GM04504 (cell line): ENCODE data around the gene OARD1.

Experiments
- DNase-seq: peaks from one replicate; pipeline ENCODE4 v3.0.0-alpha.2; 2012; ENCODE audit warnings: low read depth

Gene OARD1

DNA sequence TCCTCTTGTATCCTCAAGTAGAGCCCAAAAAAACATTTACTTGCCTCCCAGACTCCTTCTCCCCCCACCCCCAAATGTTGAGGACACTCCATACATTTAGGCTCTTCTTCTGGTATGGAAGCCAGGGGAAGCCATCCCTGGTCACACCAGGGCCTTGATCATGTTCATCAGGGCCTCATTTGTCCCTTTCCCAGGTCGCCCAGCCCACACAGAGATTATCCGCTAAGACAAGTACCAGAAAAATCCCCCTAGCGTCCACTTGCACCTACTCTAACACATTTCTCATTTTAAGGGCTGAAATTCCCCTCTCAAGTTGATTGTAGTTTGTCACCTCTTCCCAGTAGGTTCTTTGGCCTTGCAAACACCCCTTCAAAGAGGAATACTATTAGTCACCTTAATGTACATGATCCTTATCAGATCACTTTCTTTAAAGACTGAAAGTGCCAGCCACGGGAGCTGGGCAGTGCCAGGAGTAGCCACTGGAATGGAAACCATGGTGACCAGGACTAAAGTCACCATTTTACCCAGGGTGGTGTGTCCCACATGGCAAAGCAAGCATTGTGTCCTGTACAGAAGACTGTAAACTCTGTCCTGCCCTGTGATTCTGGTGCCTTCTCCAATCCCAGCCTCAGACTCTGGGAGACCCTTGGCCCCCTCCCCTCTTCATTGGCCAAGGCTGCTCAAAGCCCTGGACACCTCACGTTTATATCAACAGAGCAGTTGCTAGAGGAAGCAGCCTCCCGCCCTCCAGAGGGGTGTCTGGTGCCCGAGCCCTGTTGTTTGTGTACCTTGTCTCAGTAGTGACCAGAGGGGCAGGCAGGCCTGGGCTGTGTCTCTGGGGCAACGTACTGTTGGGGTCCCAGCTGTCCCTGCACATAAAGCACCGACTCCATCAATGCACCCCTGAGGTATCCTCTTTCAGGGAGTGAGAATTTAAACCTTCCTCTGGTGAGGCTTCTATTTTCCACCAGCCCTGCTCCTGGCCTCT, 24.1 kb downstream of the OARD1 start:
- DNase-seq: no peak

DNA sequence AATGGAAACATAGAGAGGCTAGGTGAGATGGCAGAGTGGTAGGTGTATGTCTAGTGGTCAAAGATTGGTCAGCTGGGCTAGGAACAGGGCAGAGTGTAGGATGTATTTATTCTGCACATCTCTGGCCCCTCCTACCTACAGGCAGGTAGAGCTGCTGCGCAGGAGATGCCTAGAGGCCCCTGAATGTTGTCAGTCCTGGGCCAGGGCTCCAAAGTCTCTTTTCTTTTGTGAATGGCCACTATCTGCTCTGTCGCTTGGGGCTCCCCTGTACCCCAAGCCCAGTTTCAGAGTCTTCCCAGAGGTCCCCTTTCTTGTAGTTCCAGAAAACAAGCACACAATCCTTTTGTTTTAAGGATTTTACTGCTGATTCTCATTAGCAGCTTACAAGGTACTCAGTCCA, 24.9 kb downstream of the OARD1 start:
- DNase-seq: no peak

GRCh38 chr6:41046084-41046483, 26.1 kb downstream of the OARD1 start:
- DNase-seq: no peak

DNA sequence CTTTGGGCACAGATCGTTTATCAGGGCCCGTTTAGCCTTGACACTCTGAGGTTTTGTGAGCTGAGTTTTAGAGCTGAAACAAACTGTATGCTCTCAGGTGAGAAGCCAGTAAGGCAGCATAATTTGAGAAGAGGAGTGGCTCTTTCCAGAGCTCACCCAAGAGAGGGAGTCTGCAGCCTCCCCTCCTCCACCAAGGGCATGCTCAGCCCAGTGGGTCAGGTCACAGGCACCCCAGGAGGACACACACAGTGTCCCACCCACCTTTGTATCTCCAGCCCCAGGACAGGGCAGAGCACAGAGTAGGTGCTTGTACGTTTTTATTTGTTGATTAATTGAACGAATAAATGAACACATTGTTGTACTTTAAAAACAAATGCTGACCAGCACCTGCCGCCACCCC, 26.5 kb downstream of the OARD1 start:
- no peak for DNase-seq

DNA sequence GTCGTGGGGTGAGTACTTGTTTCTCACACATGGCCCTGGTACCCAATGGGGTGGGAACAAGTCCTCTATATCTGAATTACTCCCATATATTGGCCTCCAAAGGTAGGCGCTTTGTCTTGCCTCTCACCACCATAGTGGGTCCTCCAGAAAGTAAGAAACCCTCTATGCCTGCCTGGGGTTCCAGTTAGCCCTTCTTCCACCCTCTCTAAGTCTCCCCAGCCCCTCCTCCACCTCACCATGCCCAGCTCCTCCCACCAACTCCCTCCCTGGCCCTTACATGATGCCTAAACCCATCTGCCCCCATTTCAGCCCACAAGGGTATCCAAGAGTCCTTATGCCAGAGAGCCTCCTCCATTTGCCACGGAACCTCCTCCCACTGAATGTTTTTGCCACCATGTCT, 29.0 kb downstream of the OARD1 start:
- DNase-seq: no peak

DNA sequence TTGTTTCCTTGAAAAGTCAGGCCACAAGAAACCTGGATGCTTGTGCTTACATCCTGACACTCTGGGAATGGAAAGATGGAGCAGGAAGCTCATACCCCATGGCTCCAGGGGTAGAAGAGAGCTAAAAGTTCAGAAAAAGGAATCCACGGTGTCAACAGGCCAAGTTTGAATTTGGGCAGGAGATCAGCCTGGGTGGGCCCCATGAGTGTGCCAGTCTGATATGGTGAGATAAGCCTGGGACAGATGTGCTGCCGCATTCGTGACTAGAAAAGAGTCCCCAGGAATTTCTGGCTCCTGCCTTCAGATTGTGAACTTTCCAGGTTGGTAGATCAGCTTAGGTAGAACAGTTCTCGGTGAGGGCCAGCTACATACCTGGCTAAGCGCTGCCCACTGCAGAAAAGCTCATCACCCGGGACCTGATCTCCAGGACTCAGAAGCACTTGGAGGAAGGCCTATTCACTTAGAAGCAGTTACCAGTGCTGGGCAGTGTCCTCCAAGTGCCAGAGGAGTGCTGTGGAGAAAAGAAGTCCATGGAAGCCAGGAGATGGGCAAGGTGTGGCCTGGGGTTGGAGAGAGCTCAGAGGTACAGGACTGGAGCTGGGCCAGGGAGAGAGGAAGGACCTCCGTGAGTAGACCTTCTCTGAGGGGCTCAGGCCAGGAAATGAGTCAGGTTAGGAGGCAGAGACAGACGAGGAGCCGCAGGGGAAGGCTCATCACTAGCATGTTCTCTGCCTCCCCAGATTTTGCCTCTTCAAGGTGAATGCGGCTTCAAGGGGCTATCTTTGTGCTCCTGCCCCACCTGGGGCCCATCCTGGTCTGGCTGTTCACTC, 29.7 kb downstream of the OARD1 start, which contains the start of gene TSPO2:
Gene TSPO2 (plus strand): TSS at position 242 of the 830 bp plus-strand sequence. CDS start 519 bp downstream, at position 761.
- DNase-seq: no peak

DNA sequence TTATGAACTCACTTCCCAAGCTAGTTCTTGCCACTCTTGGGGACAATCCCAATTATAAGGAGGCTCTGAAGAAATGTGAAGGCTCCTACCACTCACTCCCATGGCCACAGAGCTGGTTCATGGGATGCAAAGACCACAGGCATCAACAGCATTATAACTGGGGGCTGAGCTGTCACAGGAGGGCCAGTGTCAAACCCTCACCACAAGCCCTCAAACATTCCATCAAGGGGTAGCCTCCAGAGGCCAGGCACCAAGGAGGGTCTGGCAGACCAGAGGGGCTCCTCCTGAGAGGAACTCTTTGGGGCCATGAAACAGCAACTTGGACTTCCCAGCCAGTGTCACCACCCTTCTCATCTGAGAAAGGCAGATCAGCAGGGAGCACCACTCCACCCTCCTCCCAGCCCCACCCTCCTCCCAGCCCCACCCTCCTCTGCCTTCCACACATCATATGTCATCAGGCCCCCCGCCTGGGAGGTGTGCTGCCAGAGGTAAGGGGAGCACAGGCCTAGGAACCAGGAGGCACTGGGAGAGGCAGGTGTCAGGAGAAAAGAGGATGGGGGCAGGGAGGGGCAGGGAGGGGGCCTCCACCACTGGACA, 31.1 kb downstream of the OARD1 start:
- DNase-seq: no peak

DNA sequence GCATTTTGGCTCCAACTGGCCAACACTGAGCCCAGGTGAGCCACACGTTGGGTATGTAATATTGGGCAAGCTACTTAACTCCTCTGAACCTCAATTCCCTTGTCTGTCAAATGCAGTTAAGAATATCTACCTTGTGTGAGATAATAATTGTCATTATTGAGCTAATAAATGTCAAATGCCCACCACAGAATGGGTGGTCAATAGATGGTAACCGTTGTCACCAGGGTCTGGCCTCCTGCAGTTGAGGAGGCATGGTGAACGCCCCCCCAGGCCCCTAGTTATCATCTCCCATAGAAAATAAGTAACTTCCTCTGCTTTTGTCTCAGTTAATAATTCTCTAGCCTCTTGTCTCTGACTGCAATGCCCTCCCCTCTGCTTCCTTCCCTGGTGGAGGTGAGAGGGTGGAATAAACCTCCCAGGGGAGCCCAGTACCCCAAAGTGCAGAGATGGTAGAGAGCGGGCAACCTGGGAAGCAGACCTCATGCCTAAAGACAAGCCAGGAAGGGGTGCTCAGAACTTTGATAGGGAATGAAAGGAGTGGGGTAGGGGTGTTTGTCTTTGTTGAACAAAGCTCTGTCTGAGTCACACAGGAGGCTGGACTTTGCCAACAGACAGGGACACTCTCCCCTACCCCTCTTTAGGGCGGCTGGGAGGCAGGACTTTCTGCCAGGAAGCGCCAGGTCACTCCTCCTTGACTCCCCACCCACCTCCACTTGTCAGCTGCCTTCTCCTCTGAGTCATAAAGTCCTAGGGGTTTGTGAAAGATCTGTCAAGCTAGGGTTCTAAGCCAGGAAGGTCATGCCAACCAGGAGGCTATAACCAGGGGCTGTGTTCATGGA, 31.8 kb downstream of the OARD1 start:
- no peak for DNase-seq

DNA sequence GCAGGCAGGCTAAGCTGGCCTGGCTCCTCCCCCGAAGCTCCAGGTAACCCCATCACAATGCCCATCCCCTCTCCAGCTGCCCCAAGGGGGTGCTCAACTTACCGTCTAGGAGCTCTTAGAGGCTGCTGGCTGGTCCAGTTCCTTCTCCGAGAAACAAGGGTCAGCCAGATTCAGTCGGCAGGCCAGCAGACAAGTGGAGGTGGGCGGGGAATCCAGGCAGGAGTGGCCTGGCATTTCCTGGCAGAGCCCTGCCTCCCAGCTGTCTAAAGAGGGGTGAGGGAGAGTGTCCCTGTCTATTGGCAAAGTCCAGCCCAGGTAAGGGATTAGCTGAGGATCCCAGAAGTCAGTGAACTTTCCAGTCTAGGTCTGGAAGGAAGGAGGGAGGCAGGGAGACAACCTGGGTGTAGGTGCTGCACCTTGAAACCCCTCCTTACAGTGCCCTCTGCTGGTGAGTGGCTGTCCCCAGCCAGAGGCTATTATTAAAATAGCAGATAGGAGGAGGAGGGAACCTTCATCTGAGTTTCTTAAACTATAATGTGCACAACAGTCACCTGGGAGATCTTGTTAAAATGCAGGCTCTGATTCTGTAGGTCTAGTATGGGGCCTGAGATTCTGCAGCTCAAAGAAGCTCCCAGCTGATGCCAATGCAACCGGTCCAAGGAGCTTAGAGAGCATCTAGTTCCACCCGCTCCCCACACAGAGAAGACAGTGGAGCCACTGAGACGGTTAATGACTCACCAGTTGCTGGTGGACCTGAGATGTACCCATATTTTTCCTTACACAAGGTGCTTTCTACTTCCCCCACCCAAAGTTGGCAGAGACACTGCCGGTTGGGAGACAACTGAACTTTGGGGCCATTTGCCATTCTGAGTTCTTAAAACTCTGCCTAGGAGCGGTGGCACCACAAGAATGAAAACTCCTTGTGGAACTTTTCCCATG, 32.8 kb downstream of the OARD1 start, which contains the start of gene UNC5CL:
Gene UNC5CL (minus strand): TSS at position 162 of the 939 bp plus-strand sequence. CDS start 4,147 bp downstream, outside the sequence.
- DNase-seq: no peak

- DNase-seq: no peak
These were observed 34.0 kb downstream of the OARD1 start for GRCh38 chr6:41038205-41038604.

GRCh38 chr6:41037107-41037900, 34.9 kb downstream of the OARD1 start:
- DNase-seq: no peak

DNA sequence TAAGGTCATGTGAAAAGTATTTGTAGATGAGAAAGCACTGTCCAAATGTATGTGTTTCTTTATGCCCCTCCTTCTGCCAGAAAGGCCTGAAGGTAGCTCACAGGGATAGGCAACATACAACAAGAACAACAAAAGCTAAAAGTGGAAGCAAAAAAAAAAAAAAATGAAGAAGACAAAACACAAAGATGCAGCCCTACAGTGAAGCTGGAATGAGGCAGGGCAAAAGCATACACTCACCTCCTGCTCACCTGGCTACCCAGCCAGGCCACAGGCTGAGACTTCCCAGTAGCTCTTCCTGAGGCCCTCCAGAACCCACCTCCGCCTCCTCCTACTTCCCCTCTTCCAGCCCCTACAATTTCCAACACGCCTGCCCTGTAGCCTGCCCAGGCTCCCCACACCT, 35.6 kb downstream of the OARD1 start:
- DNase-seq: no peak

GRCh38 chr6:41036186-41036585, 36.0 kb downstream of the OARD1 start:
- DNase-seq: no peak

GRCh38 chr6:41033776-41034175, 38.4 kb downstream of the OARD1 start:
- DNase-seq: no peak

- no peak for DNase-seq
These were observed 39.3 kb downstream of the OARD1 start for GRCh38 chr6:41032830-41033229.

GRCh38 chr6:41028561-41029412, 43.4 kb downstream of the OARD1 start:
- DNase-seq: no peak

DNA sequence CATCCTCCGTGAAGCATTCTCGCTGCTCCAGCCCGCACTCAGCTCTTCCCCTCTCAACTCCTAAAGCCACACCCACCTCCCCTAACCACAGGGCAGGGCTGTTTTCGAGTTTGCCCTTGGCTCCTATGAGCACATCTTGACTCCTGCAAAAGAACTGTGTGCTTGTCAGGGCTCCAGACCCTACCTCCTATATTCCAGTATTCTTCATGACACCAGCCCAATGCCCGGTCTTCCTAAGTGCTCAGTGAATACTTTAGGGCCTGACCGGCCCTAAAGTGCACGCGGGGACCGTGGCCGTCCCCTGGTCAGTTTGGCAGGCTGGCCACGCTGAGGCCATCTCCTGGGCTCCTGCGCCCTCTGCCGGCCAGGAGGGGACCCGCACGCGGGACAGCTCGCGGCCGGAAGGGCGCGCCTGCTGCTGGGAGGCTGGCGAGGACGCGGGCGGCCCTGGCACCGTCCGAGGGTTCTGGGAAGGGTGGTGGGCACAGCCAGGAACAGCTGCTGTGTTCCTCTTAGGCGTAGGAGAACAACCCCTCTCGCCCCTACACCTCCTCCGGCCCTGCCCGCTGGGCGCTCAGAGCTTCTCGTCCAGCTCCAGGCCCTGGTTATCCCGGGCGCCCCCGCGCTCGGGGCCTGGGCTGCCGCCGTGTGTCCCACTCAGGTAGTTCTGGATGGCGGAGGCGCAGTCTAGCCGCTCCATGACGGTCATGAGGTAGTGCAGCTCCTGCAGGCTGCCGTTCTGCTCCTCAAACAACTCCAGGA, 44.2 kb downstream of the OARD1 start:
- no peak for DNase-seq

GRCh38 chr6:41027241-41027640, 44.9 kb downstream of the OARD1 start:
- no peak for DNase-seq
